ENCODE measurements around the gene CNIH2. TPM values are rescaled to one million over a fixed set of nuclear protein-coding genes. Genes with fewer than 3 reads are reported as not detected.

Gene CNIH2
- total and polyA plus RNA-seq, 2 of the 13 experiments (the other 11 are each of a cell fraction or from before 2014, with no cell fraction given), result 0.60 to 0.69 TPM

GRCh38 chr11:66268244-66268951 is 9.6 kb upstream of the CNIH2 start, which contains the start of gene RAB1B (continued):
- TF ChIP-seq XRCC5 (optimal IDR thresholded peaks at IDR 0.05; ENCODE audit: low read length) (no peak), ZNF543 (CRISPR knock-in tag; IDR thresholded peaks at IDR 0.05) (no peak; the same call in 1 of the 2 replicates), ZNF281 (CRISPR knock-in tag; IDR thresholded peaks at IDR 0.05; ENCODE audit: borderline replicate concordance) (no peak), MTF2 (CRISPR knock-in tag; IDR thresholded peaks at IDR 0.05; ENCODE audit: borderline replicate concordance) (no peak), TRAFD1 (CRISPR knock-in tag; IDR thresholded peaks at IDR 0.05; ENCODE audit: borderline replicate concordance) (no peak), ZFP37 (CRISPR knock-in tag; IDR thresholded peaks at IDR 0.05; ENCODE audit: borderline replicate concordance) (0 out of 2 replicates have a peak, but pooled peaks have one; percentile 1), ZNF841 (CRISPR knock-in tag; IDR thresholded peaks at IDR 0.05; ENCODE audit: borderline replicate concordance) (no peak), RARA (CRISPR knock-in tag; IDR thresholded peaks at IDR 0.05) (no peak), MLX (CRISPR knock-in tag; IDR thresholded peaks at IDR 0.05) (0 out of 2 replicates have a peak, but pooled peaks have one; percentile 10), HDAC2 (CRISPR knock-in tag; IDR thresholded peaks at IDR 0.05) (peak; percentile 45; the same call in 1 of the 2 replicates), KLF12 (CRISPR knock-in tag; IDR thresholded peaks at IDR 0.05; ENCODE audit: borderline replicate concordance) (no peak), NR2C2 (CRISPR knock-in tag; IDR thresholded peaks at IDR 0.05; ENCODE audit: borderline replicate concordance) (peak; percentile 75; the same call in 1 of the 2 replicates), ZBTB14 (CRISPR knock-in tag; IDR thresholded peaks at IDR 0.05) (no peak), ETV6 (CRISPR knock-in tag; conservative IDR thresholded peaks at IDR 0.05) (no peak; the same call in 1 of the 2 replicates), ZNF570 (CRISPR knock-in tag; IDR thresholded peaks at IDR 0.05; ENCODE audit: borderline replicate concordance) (no peak), PREB (CRISPR knock-in tag; IDR thresholded peaks at IDR 0.05) (no peak), NR2F2 (IDR thresholded peaks at IDR 0.05; ENCODE audit: borderline replicate concordance, low read depth) (no peak), ETV5 (CRISPR knock-in tag; IDR thresholded peaks at IDR 0.05; ENCODE audit: borderline replicate concordance) (peak; percentile 38; the same call in 1 of the 2 replicates), NBN (conservative IDR thresholded peaks at IDR 0.05) (no peak), PPARG (CRISPR knock-in tag; conservative IDR thresholded peaks at IDR 0.05) (no peak), HIVEP1 (CRISPR knock-in tag; IDR thresholded peaks at IDR 0.05) (no peak), SOX13 (IDR thresholded peaks at IDR 0.05) (no peak), SOX13 (CRISPR knock-in tag; conservative IDR thresholded peaks at IDR 0.05 in 1 of 2, IDR thresholded peaks at IDR 0.05 in 1 of 2) (no peak)

All from HepG2 (cell line).